Stimulated activated CD4-positive, alpha-beta T cell treated with anti-CD3 and anti-CD28 coated beads, Interleukin-15, amount 100 ng/mL, for 1 hour (primary cell): Measurements from ENCODE around the gene CEP68.
"Not testable (repeated sequence)": the region's sequence is repeated elsewhere in the genome, so short reads cannot be mapped to it uniquely, and the experiment has no call there.

Experiments
- DNase-seq, 2 donors: peaks; one replicate each; pipeline ENCODE4 v3.0.0-alpha.2; 2020; ENCODE audit warnings: low read depth in 1 of 2, low spot score in 1 of 2

Gene CEP68

DNA sequence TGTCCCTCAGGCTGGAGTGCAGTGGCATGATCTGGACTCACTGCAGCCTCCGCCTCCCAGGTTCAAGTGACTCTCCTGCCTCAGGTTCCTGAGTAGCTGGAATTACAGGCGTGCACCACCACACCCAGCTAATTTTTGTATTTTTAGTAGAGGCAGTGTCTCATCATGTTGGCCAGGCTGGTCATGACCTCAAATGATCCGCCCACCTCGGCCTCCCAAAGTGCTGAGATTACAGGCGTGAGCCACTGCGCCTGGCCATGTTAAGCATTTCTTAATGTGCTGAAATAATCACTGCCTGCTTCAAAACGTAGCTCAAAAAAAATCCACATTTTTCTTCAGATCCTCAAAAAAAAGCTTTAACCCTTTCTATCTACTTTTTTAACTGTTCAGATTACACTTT is 69.2 kb downstream of the CEP68 start:
- DNase-seq, result not testable (repeated sequence)

DNA sequence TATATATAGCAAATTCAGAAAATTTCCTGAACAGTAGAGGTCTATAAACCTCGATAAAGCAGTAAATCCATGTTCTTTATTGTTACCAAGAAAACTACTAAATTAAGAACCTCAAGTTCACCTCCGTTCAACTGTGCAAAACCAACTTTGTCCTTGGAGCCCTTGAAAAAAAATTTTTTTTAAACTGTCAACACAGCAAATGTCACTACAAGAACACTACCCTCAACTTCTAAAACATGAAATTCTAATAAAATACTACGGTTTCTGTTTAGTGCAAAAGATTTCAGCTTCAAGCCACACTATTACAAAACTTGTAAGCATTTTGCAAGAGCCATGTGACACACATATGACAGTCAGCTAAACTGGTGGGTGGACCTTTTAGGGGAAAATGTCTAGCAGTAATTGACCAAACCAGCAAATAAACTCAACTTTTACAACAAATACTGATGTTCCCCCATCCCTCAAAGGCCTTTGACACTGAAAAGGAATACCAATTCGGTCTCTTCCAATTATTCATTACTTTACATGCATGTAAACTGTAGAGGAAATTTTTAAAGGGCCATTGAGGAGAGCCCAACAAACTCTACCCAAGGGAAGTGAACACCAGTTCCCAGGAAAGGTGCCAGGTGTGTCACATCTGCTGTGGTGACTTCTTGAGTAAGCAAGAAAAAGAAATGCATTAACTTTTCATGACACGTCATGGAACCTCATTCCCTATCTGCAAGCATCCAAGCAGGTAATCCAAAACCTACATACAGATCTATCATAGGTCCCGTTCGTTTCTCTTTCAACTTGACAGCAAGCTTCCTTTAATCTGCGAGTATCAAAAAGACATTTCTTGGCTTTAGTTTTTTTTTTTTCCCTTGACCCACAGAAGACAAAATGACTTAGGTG is 72.3 kb downstream of the CEP68 start:
- DNase-seq, result no peak

DNA sequence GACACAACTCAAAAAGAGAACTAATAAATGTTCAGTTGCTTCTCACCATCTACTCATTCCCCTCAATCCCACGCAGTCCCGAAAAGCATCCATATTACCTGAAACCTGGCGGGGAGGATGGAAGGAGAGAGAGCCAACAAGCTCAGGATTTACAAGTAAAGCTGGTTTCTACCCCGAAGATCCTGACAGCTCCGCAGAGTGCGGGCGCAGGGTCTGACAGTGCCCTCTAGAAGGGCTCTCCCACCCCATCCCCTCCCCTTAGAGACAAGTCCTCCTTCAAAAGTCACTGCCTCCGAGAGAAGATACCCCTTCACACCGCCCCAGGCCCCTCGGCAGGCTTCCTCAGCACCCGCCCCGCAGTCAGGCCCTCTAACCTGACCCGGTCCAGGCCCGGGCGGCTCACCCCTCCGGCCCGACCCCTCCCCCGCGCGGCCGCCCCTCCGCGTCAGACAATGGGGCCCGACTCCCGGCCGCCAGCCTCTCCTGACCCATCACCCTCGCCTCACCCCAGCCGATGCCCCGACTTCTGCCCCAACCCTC is 73.1 kb downstream of the CEP68 start:
- peak in 1 of 2 donors; percentile 24 for DNase-seq

DNA sequence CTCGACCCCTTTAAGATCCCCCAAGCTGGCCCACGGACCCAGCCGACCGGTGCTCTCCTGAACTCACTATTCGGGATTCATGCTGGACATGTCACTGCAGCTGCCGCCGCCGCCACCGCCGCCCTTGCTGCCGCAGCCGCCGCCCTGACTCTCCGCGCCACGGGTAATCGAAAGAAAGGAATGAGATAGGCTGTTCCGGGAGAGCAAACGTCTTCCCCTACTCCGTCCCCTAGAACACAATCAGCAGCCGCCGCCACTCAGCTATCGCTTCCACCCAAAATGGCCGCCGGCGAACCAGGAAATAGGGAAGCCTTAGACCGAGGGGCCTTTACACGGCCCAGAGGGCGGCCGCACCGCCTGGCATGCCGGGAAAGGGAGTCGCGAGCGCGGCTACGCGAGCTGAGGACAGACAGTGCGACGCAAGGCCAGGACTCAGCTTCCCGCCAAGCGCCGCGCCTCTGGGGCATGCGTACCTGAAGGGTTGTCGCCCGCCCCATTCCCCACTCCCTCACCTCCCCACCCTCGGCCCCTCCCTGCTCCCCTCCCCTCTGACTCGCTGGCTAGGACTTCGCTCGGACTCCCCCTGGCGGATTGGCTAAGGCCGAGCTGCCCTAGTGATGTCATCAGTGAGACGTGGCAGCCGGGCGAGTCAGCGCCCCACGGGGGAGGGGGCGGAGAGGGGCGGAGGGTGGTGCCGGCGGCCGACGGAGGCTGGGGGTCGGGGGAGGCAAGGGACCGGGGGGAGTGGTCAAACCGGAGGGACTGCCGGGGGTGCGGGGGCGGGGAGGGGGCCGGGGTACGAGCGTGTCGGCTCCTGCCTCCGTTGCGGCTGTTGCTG is 73.8 kb downstream of the CEP68 start, which contains the start of gene RAB1A:
Gene RAB1A, minus strand, starts transcription at position 281 of the 838 bp plus-strand sequence. Its CDS starts 191 bp downstream, at position 90.
- peak; percentile 97 to 98 for DNase-seq

DNA sequence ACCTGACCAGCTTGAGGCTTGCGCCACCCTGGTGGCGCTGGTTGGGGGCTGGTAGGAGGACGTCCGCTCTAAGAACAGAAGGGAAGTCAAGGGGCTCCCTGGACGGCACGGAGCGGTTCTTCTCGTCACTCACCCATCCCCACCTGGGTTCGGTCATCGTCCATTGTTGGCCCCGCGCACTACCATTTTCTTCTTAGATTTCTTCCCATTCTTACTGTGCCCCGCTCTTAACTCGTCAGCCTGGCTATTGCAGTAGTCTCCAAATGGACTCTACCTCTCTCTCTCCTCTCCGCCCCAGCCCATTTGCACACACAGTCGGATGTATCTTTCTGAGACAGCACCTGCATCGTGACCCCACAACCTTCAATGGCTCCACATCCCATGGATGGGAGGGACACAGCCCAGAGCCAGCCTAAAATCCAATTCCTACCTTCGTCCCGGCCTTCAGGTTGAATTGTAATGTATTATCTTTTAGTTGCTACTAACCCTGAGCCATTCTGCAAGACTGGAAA is 74.5 kb downstream of the CEP68 start:
- no peak for DNase-seq

DNA sequence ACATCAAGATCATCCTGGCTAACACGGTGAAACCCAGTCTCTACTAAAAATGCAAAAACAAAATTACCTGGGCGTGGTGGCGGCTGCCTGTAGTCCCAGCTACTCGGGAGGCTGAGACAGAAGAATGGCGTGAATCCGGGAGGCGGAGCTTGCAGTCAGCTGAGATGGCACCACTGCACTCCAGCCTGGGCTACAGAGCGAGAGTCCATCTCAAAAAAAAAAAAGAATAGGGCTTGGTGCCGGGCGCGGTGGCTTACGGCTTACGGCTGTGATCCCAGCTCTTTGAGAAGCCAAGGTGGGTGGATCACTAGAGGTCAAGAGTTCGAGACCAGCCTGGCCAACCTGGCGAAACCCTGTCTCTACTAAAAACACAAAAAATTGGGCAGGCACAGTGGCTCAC is 76.7 kb downstream of the CEP68 start:
- not testable (repeated sequence) for DNase-seq

DNA sequence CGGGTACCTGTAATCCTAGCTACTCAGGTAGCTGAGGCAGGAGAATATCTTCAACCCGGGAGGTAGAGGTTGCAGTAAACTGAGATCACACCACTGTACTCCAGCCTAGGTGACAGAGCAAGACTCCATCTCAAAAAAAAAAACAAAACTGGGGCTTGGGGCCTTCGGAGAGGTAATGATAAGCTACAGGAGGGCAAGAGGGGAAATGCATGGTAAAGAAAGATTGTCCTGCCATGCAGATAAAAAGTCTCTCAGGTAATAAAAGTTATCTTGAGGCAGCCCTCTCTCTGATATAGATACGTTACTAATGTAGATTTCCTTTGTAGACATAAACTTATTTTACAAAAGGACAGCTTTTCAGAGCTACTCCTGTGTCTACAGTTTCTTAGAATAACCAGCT is 77.4 kb downstream of the CEP68 start:
- DNase-seq, result no peak

DNA sequence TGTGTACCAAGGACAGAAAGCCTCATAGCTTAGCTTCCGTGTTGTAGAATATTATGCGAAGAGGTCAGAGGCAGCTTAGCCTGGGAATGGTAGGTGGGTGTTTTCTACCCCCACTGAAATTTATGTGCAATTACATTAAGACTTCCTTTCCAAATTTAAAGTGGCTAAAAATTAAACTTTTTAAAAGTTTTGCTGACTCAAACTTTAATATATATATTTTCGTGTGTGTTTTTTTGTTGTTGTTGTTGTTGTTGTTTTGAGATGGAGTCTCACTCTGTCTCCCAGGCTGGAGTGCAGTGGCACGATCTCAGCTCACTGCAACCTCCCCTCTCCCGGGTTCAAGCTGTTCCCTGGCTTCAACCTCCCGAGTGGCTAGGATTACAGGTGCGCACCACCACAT is 77.9 kb downstream of the CEP68 start:
- no peak for DNase-seq

DNA sequence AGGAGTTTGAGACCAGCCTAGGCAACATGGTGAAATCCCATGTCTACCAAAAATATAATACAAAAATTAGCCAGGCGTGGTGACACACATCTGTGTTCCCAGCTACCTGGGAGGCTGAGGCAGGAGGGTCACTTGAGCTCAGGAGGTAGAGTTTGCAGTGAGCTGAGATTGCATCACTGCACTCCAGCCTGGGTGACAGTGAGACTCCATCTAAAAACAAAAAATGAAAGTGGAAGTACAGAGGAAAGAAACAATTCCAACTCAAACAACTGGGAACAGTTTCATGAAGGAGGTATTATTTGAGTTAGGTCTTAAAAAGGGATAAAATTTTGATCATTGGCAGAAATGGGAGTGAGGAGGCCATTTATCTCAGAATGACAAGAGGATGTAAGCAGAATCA is 80.0 kb downstream of the CEP68 start:
- no peak for DNase-seq
